ENCODE data around the gene SSR1. TPM values are rescaled to one million over a fixed set of nuclear protein-coding genes. Genes with fewer than 3 reads are reported as not detected.
"Not testable (repeated sequence)": the region's sequence is repeated elsewhere in the genome, so short reads cannot be mapped to it uniquely, and the experiment has no call there.

Gene SSR1
- total and polyA plus RNA-seq, 2 donors (not counting 1 experiment from before 2014, with no cell fraction given), result 65.6 to 237 TPM

DNA sequence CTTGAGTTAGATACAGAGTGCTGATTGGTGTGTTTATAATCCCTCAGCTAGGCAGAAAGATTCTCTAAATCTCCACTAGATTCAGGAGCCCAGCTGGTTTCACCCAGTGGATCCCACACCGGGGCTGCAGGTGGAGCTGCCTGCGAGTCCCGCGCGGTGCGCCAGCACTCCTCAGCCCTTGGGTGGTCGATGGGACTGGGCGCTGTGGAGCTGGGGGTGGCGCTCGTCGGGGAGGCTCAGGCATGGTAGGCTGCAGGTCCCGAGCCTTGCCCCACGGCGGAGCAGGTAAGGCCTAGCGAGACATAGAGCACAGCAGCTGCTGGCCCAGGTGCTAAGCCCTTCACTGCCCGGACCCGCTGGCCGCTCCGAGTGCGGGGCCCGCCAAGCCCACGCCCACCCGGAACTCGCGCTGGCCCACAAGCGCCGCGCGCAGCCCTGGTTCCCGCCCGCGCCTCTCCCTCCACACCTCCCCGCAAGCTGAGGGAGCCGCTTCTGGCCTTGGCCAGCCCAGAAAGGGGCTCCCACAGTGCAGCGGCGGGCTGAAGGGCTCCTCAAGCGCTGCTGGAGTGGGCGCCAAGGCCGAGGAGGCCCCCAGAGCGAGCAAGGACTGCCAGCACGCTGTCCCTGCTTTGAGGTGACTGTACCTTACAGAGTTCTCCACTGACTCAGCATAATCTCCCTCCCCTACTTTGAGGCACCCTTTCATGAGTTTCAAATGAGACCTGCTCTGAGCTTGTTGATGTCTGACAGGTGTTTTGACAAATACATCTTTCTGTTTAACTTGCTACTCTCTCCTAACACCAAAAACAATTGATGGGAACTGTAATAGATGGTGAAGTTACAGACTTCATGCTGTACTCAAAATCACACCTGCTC, 3.9 kb upstream of the SSR1 start:
- no peak for TF ChIP-seq EZH2 (IDR thresholded peaks at IDR 0.05; ENCODE audit: low read length, missing control alignments)
- TF ChIP-seq, protein P1, sequence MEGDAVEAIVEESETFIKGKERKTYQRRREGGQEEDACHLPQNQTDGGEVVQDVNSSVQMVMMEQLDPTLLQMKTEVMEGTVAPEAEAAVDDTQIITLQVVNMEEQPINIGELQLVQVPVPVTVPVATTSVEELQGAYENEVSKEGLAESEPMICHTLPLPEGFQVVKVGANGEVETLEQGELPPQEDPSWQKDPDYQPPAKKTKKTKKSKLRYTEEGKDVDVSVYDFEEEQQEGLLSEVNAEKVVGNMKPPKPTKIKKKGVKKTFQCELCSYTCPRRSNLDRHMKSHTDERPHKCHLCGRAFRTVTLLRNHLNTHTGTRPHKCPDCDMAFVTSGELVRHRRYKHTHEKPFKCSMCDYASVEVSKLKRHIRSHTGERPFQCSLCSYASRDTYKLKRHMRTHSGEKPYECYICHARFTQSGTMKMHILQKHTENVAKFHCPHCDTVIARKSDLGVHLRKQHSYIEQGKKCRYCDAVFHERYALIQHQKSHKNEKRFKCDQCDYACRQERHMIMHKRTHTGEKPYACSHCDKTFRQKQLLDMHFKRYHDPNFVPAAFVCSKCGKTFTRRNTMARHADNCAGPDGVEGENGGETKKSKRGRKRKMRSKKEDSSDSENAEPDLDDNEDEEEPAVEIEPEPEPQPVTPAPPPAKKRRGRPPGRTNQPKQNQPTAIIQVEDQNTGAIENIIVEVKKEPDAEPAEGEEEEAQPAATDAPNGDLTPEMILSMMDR (conservative IDR thresholded peaks at IDR 0.05 in 1 of 2, IDR thresholded peaks at IDR 0.05 in 1 of 2; ENCODE audit: low read depth in 1 of 2, low read length in 2 of 2), result no peak

DNA sequence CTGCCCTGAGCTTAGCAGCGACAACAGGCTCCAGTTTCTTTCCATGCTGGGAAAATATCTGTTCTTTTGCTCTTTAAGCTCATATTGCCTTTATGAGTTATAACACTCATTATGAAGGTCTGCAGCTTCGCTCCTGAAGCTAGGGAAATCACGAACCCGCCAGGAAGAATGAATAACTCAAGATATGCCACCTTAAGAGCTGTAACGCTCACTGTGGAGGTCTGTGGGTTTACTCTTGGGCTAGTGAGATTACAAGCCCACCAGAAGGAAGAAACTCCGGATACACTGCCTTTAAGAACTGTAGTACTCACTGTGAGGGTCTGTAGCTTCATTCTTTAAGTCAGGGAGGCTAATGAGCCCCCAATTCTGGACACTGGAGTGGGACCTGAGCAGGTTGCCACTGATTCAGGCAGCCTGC, 3.0 kb upstream of the SSR1 start:
- H3K36me3 ChIP-seq (ENCODE audit: control insufficient read depth, insufficient read depth, low read length), result no peaks in the 10 kb centered on the region
- TF ChIP-seq EZH2 (IDR thresholded peaks at IDR 0.05; ENCODE audit: low read length, missing control alignments), result no peak
- TF ChIP-seq, protein P1 (conservative IDR thresholded peaks at IDR 0.05 in 1 of 2, IDR thresholded peaks at IDR 0.05 in 1 of 2; ENCODE audit: low read depth in 1 of 2, low read length in 2 of 2), result no peak
- peaks cover 3% of the 10 kb centered on the region for H3K4me1 ChIP-seq (ENCODE audit: control insufficient read depth, extremely low read depth, insufficient read depth, low read length)
- peaks cover 20% of the 10 kb centered on the region for H3K79me2 ChIP-seq (ENCODE audit: control insufficient read depth, insufficient read depth, low read length)
- no peaks in the 10 kb centered on the region for H3K27me3 ChIP-seq (ENCODE audit: control insufficient read depth, insufficient read depth, low read length)
- no peaks in the 10 kb centered on the region for H4K20me1 ChIP-seq (ENCODE audit: control insufficient read depth, extremely low read depth, insufficient read depth, low read length)
- H3K4me3 ChIP-seq (replicated peaks in 1 of 4; ENCODE audit: control extremely low read depth in 1 of 4, insufficient read depth in 1 of 4, low read depth in 3 of 4, low read length in 4 of 4), result no peak overlapping the region
- no peak for DNase-seq (ENCODE audit: low read depth in 2 of 2)
- H3K4me2 ChIP-seq (ENCODE audit: extremely low read depth, insufficient read depth, low read length), result no peak overlapping the region
- no peak overlapping the region for H3K9ac ChIP-seq (ENCODE audit: insufficient read depth, low read length)
- H3K9me3 ChIP-seq (ENCODE audit: control insufficient read depth, insufficient read depth, low read depth, low read length), result no peaks in the 10 kb centered on the region
- H2AFZ ChIP-seq (ENCODE audit: low read length), result no peak overlapping the region
- H3K27ac ChIP-seq (ENCODE audit: insufficient read depth, low read length), result no peak overlapping the region

More for the DNA sequence above, 3.9 kb upstream of the SSR1 start:
- DNase-seq (ENCODE audit: low read depth in 2 of 2), result no peak
- no peaks in the 10 kb centered on the region for H4K20me1 ChIP-seq (ENCODE audit: control insufficient read depth, extremely low read depth, insufficient read depth, low read length)
- no peaks in the 10 kb centered on the region for H3K36me3 ChIP-seq (ENCODE audit: control insufficient read depth, insufficient read depth, low read length)
- peaks cover 11% of the 10 kb centered on the region for H3K79me2 ChIP-seq (ENCODE audit: control insufficient read depth, insufficient read depth, low read length)
- H3K4me3 ChIP-seq (replicated peaks in 1 of 4; ENCODE audit: control extremely low read depth in 1 of 4, insufficient read depth in 1 of 4, low read depth in 3 of 4, low read length in 4 of 4), result no peak overlapping the region
- H2AFZ ChIP-seq (ENCODE audit: low read length), result no peak overlapping the region
- no peaks in the 10 kb centered on the region for H3K27me3 ChIP-seq (ENCODE audit: control insufficient read depth, insufficient read depth, low read length)
- H3K4me1 ChIP-seq (ENCODE audit: control insufficient read depth, extremely low read depth, insufficient read depth, low read length), result no peaks in the 10 kb centered on the region
- H3K9me3 ChIP-seq (ENCODE audit: control insufficient read depth, insufficient read depth, low read depth, low read length), result no peaks in the 10 kb centered on the region
- H3K4me2 ChIP-seq (ENCODE audit: extremely low read depth, insufficient read depth, low read length), result no peak overlapping the region
- no peak overlapping the region for H3K9ac ChIP-seq (ENCODE audit: insufficient read depth, low read length)
- no peak overlapping the region for H3K27ac ChIP-seq (ENCODE audit: insufficient read depth, low read length)

DNA sequence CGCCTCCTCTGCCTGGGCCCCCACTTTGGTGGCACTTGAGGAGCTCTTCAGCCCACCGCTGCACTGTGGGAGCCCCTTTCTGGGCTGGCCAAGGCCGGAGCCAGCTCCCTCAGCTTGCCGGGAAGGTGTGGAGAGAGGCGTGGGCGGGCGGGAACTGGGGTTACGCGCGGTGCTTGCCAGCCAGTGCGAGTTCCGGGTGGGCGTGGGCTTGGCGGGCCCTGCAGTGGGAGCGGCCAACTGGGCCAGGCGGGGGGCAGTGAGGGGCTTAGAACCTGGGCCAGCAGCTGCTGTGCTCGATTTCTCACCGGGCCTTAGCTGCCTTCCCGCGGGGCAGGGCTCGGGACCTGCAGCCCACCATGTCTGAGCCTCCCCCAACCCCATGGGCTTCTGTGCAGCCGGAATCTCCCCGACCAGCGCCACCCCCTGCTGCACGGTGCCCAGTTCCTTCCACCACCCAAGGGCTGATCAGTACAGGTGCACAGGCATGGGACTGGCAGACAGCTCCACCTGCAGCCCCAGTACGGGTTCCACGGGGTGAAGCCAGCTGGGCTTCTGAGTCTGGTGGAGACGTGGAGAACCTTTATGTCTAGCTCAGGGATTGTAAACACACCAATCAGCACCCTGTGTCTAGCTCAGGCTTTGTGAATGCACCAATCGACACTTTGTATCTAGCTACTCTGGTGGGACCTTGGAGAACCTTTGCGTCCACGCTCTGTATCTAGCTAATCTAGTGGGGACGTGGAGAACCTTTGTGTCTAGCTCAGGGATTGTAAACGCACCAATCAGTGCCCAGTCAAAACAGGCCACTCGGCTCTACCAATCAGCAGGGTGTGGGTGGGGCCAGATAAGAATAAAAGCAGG, 2.3 kb upstream of the SSR1 start:
- H4K20me1 ChIP-seq (ENCODE audit: control insufficient read depth, extremely low read depth, insufficient read depth, low read length); H3K27ac ChIP-seq (ENCODE audit: insufficient read depth, low read length); H3K4me1 ChIP-seq (ENCODE audit: control insufficient read depth, extremely low read depth, insufficient read depth, low read length); H3K36me3 ChIP-seq (ENCODE audit: control insufficient read depth, insufficient read depth, low read length); H3K4me2 ChIP-seq (ENCODE audit: extremely low read depth, insufficient read depth, low read length); DNase-seq (ENCODE audit: low read depth in 2 of 2); H3K9ac ChIP-seq (ENCODE audit: insufficient read depth, low read length); H3K4me3 ChIP-seq (replicated peaks in 1 of 4; ENCODE audit: control extremely low read depth in 1 of 4, insufficient read depth in 1 of 4, low read depth in 3 of 4, low read length in 4 of 4); H3K27me3 ChIP-seq (ENCODE audit: control insufficient read depth, insufficient read depth, low read length); H2AFZ ChIP-seq (ENCODE audit: low read length); H3K9me3 ChIP-seq (ENCODE audit: control insufficient read depth, insufficient read depth, low read depth, low read length): not testable (repeated sequence)
- peaks cover 26% of the 10 kb centered on the region for H3K79me2 ChIP-seq (ENCODE audit: control insufficient read depth, insufficient read depth, low read length)
